GM15510 (cell line): ENCODE results near the gene SLC35E2B.

ENCODE experiments used
- POLR2A ChIP-seq: IDR thresholded peaks from 3 replicates; pipeline ENCODE4 v1.6.1; 2011; ENCODE audit warnings: borderline replicate concordance; ENCODE audit not compliant: insufficient read length; ENCODE audit errors: extremely low read depth

SLC35E2B gene

GRCh38 chr1:1624443-1625403, 67.9 kb downstream of the SLC35E2B start:
- no peak for TF ChIP-seq POLR2A

GRCh38 chr1:1623631-1624442, 68.8 kb downstream of the SLC35E2B start:
- TF ChIP-seq POLR2A: no peak

- TF ChIP-seq POLR2A: no peak
These were observed 69.4 kb downstream of the SLC35E2B start for GRCh38 chr1:1623181-1623630.

- no peak for TF ChIP-seq POLR2A
These were observed 69.9 kb downstream of the SLC35E2B start for GRCh38 chr1:1622788-1623094.

GRCh38 chr1:1622010-1622787, 70.4 kb downstream of the SLC35E2B start:
- no peak for TF ChIP-seq POLR2A

GRCh38 chr1:1621173-1622009, 71.2 kb downstream of the SLC35E2B start:
- no peak for TF ChIP-seq POLR2A

GRCh38 chr1:1620433-1621139, 72.0 kb downstream of the SLC35E2B start:
- no peak for TF ChIP-seq POLR2A

- TF ChIP-seq POLR2A: no peak
These were observed 72.7 kb downstream of the SLC35E2B start for GRCh38 chr1:1619917-1620361.

- TF ChIP-seq POLR2A: no peak
These were observed 74.1 kb downstream of the SLC35E2B start for GRCh38 chr1:1618396-1619068.

- no peak for TF ChIP-seq POLR2A
These were observed 74.7 kb downstream of the SLC35E2B start for GRCh38 chr1:1617925-1618324.

GRCh38 chr1:1617516-1617915, 75.1 kb downstream of the SLC35E2B start:
- no peak for TF ChIP-seq POLR2A

GRCh38 chr1:1616838-1617237, 75.8 kb downstream of the SLC35E2B start:
- TF ChIP-seq POLR2A: no peak
